NT2/D1 (cell line): ENCODE results near the gene MPIG6B.
A peak's percentile ranks its signal among the peaks of the same experiment; 100 is the strongest.

ENCODE experiments used
- DNase-seq: peaks from one replicate; pipeline ENCODE4 v3.0.0-alpha.2; 2011; ENCODE audit warnings: low read depth, low spot score
- H3K27me3 ChIP-seq: 2 replicates; pipeline ENCODE4 v1.6.0; 2011; ENCODE audit warnings: mild to moderate bottlenecking; ENCODE audit not compliant: insufficient read length, insufficient read depth
- H3K36me3 ChIP-seq: 2 replicates; pipeline ENCODE4 v1.6.1; 2011; ENCODE audit warnings: mild to moderate bottlenecking, low read length, mixed read lengths; ENCODE audit not compliant: insufficient read depth, insufficient read length
- H3K4me1 ChIP-seq: 2 replicates; pipeline ENCODE4 v1.5.1; 2011; ENCODE audit not compliant: insufficient read depth, insufficient read length
- H3K4me3 ChIP-seq: 2 replicates; pipeline ENCODE4 v1.5.1; 2011; ENCODE audit warnings: low read depth; ENCODE audit not compliant: insufficient read length
- H3K9ac ChIP-seq: 2 replicates; pipeline ENCODE4 v1.6.0; 2011; ENCODE audit warnings: low read depth; ENCODE audit not compliant: insufficient read length
- H3K9me3 ChIP-seq: 2 replicates; pipeline ENCODE4 v1.5.1; 2011; ENCODE audit warnings: mild to moderate bottlenecking, low read length; ENCODE audit not compliant: insufficient read depth
- SUZ12 ChIP-seq: IDR thresholded peaks from 2 replicates; pipeline ENCODE4 v1.6.1; 2011; ENCODE audit not compliant: insufficient read length, insufficient read depth; ENCODE audit errors: extremely low read depth
- YY1 ChIP-seq: IDR thresholded peaks from 2 replicates; pipeline ENCODE4 v1.6.1; 2011; ENCODE audit not compliant: insufficient read length, insufficient read depth
- ZNF274 ChIP-seq: IDR thresholded peaks from 2 replicates; pipeline ENCODE4 v1.6.1; 2011; ENCODE audit warnings: mild to moderate bottlenecking, low read depth, low read length

MPIG6B gene

DNA sequence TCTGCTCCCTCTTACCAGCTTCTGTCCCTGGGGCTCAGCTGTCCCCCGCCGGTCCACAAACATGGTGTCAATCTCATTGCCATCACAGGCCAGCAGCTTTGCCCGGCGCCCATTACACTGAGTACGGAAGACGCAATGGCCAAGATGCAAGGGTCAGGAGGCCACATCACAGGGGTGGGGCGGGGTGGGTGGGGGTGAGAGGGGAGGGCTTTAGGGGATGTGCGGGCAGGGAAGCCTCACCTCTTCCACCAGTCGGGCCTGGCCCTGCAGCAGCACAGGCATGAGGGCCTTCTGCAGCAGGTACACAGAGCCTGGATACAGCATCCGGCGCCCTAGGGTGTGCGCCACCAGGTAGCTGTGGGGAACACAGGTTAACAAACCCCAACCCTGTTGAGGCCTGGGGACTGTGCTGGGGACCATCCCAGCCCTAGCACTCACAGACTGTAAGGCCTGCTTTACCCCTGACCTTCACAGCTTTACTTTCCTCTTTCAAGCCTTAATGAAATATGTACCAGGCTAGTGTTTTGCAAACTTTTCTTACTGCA is 31.5 kb upstream of the MPIG6B start:
- no peak overlapping the region for H3K9ac ChIP-seq
- H3K27me3 ChIP-seq = no peaks in the 10 kb centered on the region
- H3K36me3 ChIP-seq = peaks cover 74% of the 10 kb centered on the region
- no peaks in the 10 kb centered on the region for H3K9me3 ChIP-seq
- peaks cover 14% of the 10 kb centered on the region for H3K4me1 ChIP-seq
- no peak for DNase-seq
- TF ChIP-seq ZNF274 = no peak
- no peak for TF ChIP-seq YY1
- no peak for TF ChIP-seq SUZ12
- H3K4me3 ChIP-seq = no peak overlapping the region

DNA sequence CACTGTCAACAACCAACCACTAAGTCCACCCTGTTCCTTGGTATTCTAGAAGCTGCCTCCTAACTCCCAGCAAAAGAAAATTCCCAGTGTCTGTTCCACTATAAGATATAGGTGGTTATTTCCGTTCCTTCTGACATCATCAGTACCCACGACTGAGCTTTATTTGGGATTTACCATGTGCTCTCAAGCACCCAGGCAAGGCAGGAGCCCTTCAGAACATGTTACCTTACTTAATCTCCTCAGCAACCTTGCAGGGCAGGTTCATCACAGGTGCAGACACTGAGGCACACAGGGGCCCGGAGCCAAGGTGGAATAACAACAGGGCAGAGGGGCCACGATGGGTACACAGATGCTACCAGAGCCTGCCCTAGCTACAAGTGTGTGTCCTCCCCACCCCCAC is 30.8 kb upstream of the MPIG6B start:
- Histone ChIP-seq H3K4me1 (peaks cover 14% of the 10 kb centered on the region), H3K36me3 (peaks cover 72% of the 10 kb centered on the region), H3K27me3 (no peaks in the 10 kb centered on the region), H3K4me3 (no peak overlapping the region), H3K9ac (no peak overlapping the region), H3K9me3 (no peaks in the 10 kb centered on the region)
- no peak for TF ChIP-seq SUZ12
- TF ChIP-seq YY1 = no peak
- TF ChIP-seq ZNF274 = no peak
- DNase-seq = no peak

GRCh38 chr6:31692886-31693285 is 30.3 kb upstream of the MPIG6B start:
- Histone ChIP-seq H3K9ac (no peak overlapping the region), H3K4me1 (peaks cover 11% of the 10 kb centered on the region), H3K27me3 (no peaks in the 10 kb centered on the region), H3K9me3 (no peaks in the 10 kb centered on the region), H3K4me3 (no peak overlapping the region), H3K36me3 (peaks cover 71% of the 10 kb centered on the region)
- TF ChIP-seq ZNF274 (no peak), SUZ12 (no peak), YY1 (no peak)
- DNase-seq = no peak

GRCh38 chr6:31693535-31693934 is 29.6 kb upstream of the MPIG6B start:
- Histone ChIP-seq H3K4me3 (no peak overlapping the region), H3K9me3 (no peaks in the 10 kb centered on the region), H3K4me1 (peaks cover 7% of the 10 kb centered on the region), H3K36me3 (peaks cover 65% of the 10 kb centered on the region), H3K27me3 (no peaks in the 10 kb centered on the region), H3K9ac (no peak overlapping the region)
- DNase-seq = no peak
- TF ChIP-seq SUZ12 (no peak), YY1 (no peak), ZNF274 (no peak)

DNA sequence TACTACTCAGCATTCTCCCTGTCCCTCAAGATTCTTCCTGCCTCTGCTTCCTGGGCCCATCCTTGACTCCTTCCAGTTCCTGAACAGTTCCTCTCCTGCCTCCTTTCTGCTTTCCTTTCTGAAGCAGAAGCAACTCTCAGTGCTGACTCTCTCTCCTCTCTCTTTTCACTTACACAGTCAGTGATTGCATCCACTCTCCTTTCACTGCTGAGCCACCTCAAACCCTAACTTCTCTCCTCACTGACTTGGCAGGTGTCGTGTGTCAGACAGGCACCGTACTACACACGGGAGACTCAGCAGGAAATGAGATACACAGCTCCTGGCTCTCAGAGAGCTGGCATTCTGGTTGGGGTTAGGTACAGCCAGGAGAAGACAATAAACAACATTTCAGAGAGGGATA is 25.6 kb upstream of the MPIG6B start:
- H3K36me3 ChIP-seq = peaks cover 64% of the 10 kb centered on the region
- H3K9me3 ChIP-seq = no peaks in the 10 kb centered on the region
- no peak overlapping the region for H3K9ac ChIP-seq
- no peak for DNase-seq
- peaks cover 5% of the 10 kb centered on the region for H3K4me1 ChIP-seq
- H3K27me3 ChIP-seq = no peaks in the 10 kb centered on the region
- H3K4me3 ChIP-seq = no peak overlapping the region
- TF ChIP-seq YY1 = no peak
- no peak for TF ChIP-seq ZNF274
- TF ChIP-seq SUZ12 = no peak

DNA sequence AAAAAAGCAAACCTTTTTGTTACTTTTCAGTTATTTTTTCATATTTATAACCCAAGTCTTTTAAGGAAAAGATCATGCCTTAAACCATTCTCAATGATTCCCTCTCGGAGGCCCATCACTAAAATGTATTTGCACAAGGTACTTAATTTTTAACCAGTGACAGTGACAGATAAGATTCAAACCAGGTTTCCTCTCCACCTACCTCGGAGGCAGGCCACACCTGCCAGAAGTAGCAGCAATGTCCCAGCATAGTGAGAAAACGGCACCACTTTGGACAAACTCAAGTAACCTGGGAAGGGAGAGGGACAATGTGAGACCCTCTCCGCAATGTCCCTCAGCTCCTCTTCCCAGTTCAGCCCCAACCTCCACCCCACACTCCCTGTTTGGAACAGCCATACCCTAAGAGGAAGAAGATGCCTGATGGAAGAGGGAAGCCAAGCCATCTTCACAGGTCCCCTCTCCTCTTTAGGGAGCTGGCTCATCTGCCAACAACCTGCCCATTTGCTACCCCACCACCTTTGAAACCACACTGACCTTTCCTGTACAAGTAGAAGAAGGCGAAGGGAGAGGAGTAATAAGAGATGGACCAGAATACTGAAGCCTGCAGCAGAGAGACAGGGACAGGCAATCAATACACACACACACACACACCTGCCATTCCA is 22.3 kb upstream of the MPIG6B start:
- Histone ChIP-seq H3K27me3 (no peaks in the 10 kb centered on the region), H3K4me3 (no peak overlapping the region), H3K9me3 (no peaks in the 10 kb centered on the region), H3K36me3 (peaks cover 43% of the 10 kb centered on the region), H3K4me1 (peaks cover 5% of the 10 kb centered on the region), H3K9ac (no peak overlapping the region)
- no peak for DNase-seq
- no peak for TF ChIP-seq SUZ12
- TF ChIP-seq YY1 = no peak
- TF ChIP-seq ZNF274 = no peak

DNA sequence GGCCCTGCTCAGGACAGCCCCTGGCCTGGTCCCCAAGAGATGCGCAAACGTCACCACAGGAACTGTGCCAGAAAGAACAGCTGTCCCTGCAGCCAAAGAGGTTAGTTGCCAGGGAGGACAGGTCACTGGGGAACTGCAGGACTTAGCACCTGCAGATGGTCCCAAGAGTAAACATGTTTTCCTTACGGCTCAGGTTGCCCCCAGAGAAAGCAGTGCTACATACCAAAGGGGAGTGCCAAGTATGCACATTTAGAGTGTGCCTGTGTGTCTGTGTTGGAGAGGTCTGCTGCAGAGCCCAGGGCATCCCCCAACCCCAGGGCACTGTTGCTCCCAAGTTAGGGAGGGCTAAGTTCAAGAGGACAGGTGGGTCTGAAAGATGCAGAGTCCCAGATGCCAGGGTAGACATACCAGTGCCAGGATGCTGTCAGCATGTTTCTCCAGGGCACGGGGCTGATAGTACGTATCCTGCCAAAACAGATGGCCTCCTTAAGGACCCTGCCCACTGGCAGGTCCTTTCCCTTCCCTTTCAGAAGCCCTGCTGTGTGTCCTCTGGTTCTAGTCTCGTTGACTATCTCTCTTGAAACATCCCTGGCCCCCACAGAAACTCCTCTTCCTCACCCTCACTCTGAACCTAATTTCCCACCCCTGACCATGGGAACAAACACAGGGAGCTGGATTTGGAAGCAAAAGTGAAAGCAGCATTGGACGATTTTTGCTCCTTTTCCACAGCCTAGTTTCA is 21.3 kb upstream of the MPIG6B start:
- TF ChIP-seq ZNF274 = no peak
- no peak for TF ChIP-seq YY1
- no peak for TF ChIP-seq SUZ12
- H3K9me3 ChIP-seq = no peaks in the 10 kb centered on the region
- H3K4me3 ChIP-seq = peak overlapping the region; percentile 87
- no peak for DNase-seq
- H3K27me3 ChIP-seq = no peaks in the 10 kb centered on the region
- H3K9ac ChIP-seq = peak overlapping the region; percentile 93
- H3K4me1 ChIP-seq = peaks cover 5% of the 10 kb centered on the region
- H3K36me3 ChIP-seq = peaks cover 36% of the 10 kb centered on the region
